DND-41 (cell line): ENCODE results near the gene MPC1.

Experiments used
- ATAC-seq: fragments of 200-7000 bp; cut with Tn5 transposase; 3 replicates; pipeline ENCODE4 v1.9.1; 2021; ENCODE audit warnings: low read depth; ENCODE audit not compliant: insufficient read depth
- DNase-seq: peaks from one replicate; pipeline ENCODE4 v3.0.0-alpha.2; 2020
- H2AFZ ChIP-seq: 2 replicates; pipeline ENCODE4 v1.6.0; 2012; ENCODE audit warnings: low read depth, low read length
- H3K27ac ChIP-seq: 2 replicates; pipeline ENCODE4 v1.5.1; 2012; ENCODE audit warnings: low read length, inconsistent platforms
- H3K27me3 ChIP-seq: fragments of 200-600 bp; sonication (generic); 2 replicates; pipeline ENCODE4 v1.6.0; 2012; ENCODE audit warnings: low read length, mild to moderate bottlenecking, inconsistent platforms; ENCODE audit not compliant: insufficient read depth, poor library complexity
- H3K36me3 ChIP-seq: 2 replicates; pipeline ENCODE4 v1.5.1; 2012; ENCODE audit warnings: low read length, inconsistent platforms; ENCODE audit not compliant: insufficient read depth
- H3K4me1 ChIP-seq: 2 replicates; pipeline ENCODE4 v1.5.1; 2012; ENCODE audit warnings: mild to moderate bottlenecking, low read length; ENCODE audit not compliant: insufficient read depth
- H3K4me2 ChIP-seq: 2 replicates; pipeline ENCODE4 v1.6.0; 2012; ENCODE audit warnings: mild to moderate bottlenecking, moderate library complexity, low read length, inconsistent platforms; ENCODE audit not compliant: insufficient read depth
- H3K4me3 ChIP-seq, 2 experiments: fragments of 200-600 bp in 1 of 2; shearing (Covaris generic) in 1 of 2; 2 replicates each; pipeline ENCODE4 v1.5.1; 2012 to 2016; ENCODE audit warnings: inconsistent platforms in 2 of 2, low read length in 2 of 2, mild to moderate bottlenecking in 2 of 2, low read depth in 1 of 2, moderate library complexity in 1 of 2
- H3K79me2 ChIP-seq: 2 replicates; pipeline ENCODE4 v1.6.0; 2012; ENCODE audit warnings: low read length, inconsistent platforms; ENCODE audit not compliant: insufficient read depth
- H3K9ac ChIP-seq: 2 replicates; pipeline ENCODE4 v1.6.0; 2012; ENCODE audit warnings: low read depth, mild to moderate bottlenecking, inconsistent platforms, low read length, moderate library complexity
- H3K9me3 ChIP-seq: 2 replicates; pipeline ENCODE4 v1.5.1; 2012; ENCODE audit warnings: low read length, moderate library complexity, mild to moderate bottlenecking, inconsistent platforms; ENCODE audit not compliant: insufficient read depth, severe bottlenecking
- H4K20me1 ChIP-seq: 2 replicates; pipeline ENCODE4 v1.6.0; 2012; ENCODE audit warnings: low read length; ENCODE audit not compliant: insufficient read depth
- CTCF ChIP-seq: IDR thresholded peaks from 2 replicates; pipeline ENCODE4 v1.5.1; 2012; ENCODE audit warnings: borderline replicate concordance, low read length, moderate library complexity, mild to moderate bottlenecking; ENCODE audit not compliant: poor library complexity, severe bottlenecking; ENCODE audit errors: extremely low read depth
- EZH2 ChIP-seq: IDR thresholded peaks from 3 replicates; pipeline ENCODE4 v1.6.1; 2012; ENCODE audit warnings: borderline replicate concordance, low read depth, mild to moderate bottlenecking, moderate library complexity, low read length, inconsistent platforms; ENCODE audit not compliant: severe bottlenecking

MPC1 gene

GRCh38 chr6:166423781-166424180 lies 41.0 kb upstream of the MPC1 start:
- no peaks in the 10 kb centered on the region for H3K79me2 ChIP-seq
- H3K27ac ChIP-seq = no peak overlapping the region
- H2AFZ ChIP-seq = no peak overlapping the region
- no peak overlapping the region for H3K9ac ChIP-seq
- H3K4me3 ChIP-seq = no peak overlapping the region
- no peaks in the 10 kb centered on the region for H3K36me3 ChIP-seq
- H3K4me1 ChIP-seq = peaks cover 37% of the 10 kb centered on the region
- H3K27me3 ChIP-seq = no peaks in the 10 kb centered on the region
- ATAC-seq (no peak), DNase-seq (no peak)
- no peaks in the 10 kb centered on the region for H3K9me3 ChIP-seq
- no peak for TF ChIP-seq EZH2
- TF ChIP-seq CTCF = no peak
- no peaks in the 10 kb centered on the region for H4K20me1 ChIP-seq
- H3K4me2 ChIP-seq = no peak overlapping the region

- Histone ChIP-seq H3K9ac (no peak overlapping the region), H3K4me2 (no peak overlapping the region), H3K36me3 (no peaks in the 10 kb centered on the region), H3K27me3 (no peaks in the 10 kb centered on the region), H3K4me1 (peaks cover 42% of the 10 kb centered on the region), H3K4me3 (no peak overlapping the region), H2AFZ (no peak overlapping the region), H3K27ac (no peak overlapping the region), H3K79me2 (no peaks in the 10 kb centered on the region), H3K9me3 (no peaks in the 10 kb centered on the region), H4K20me1 (no peaks in the 10 kb centered on the region)
- no peak for DNase-seq
- no peak for ATAC-seq
- TF ChIP-seq EZH2 (no peak), CTCF (no peak)
These were observed 40.5 kb upstream of the MPC1 start for GRCh38 chr6:166423051-166423745.

GRCh38 chr6:166422201-166422940 lies 39.6 kb upstream of the MPC1 start:
- peaks cover 51% of the 10 kb centered on the region for H3K4me1 ChIP-seq
- TF ChIP-seq EZH2 (no peak), CTCF (no peak)
- DNase-seq = no peak
- no peaks in the 10 kb centered on the region for H3K9me3 ChIP-seq
- H3K27me3 ChIP-seq = no peaks in the 10 kb centered on the region
- no peak overlapping the region for H3K4me3 ChIP-seq
- H3K27ac ChIP-seq = no peak overlapping the region
- H3K36me3 ChIP-seq = no peaks in the 10 kb centered on the region
- ATAC-seq = no peak
- no peak overlapping the region for H3K4me2 ChIP-seq
- no peaks in the 10 kb centered on the region for H3K79me2 ChIP-seq
- no peaks in the 10 kb centered on the region for H4K20me1 ChIP-seq
- H3K9ac ChIP-seq = no peak overlapping the region
- H2AFZ ChIP-seq = no peak overlapping the region
